K562 (cell line): ENCODE results near the gene GFI1B. TPM values are rescaled to one million over a fixed set of nuclear protein-coding genes. Genes with fewer than 3 reads are reported as not detected.

ENCODE experiments used
- ATF1 ChIP-seq, 2 experiments: fragments of 450-650 bp in 1 of 2; IDR thresholded peaks; 2 replicates each; pipeline ENCODE4 v1.6.1; 2016; ENCODE audit warnings: missing compliant biosample characterization in 1 of 2, missing genetic modification characterization in 1 of 2
- CXXC5 ChIP-seq: fragments of 250-450 bp; sonication (Bioruptor Pico); IDR thresholded peaks from 2 replicates; pipeline ENCODE4 v1.8.0; 2022; ENCODE audit warnings: inconsistent platforms, mild to moderate bottlenecking, moderate library complexity
- ESRRA ChIP-seq: fragments of 450-650 bp; IDR thresholded peaks from 2 replicates; pipeline ENCODE4 v1.6.1; 2014; ENCODE audit warnings: low read depth, mild to moderate bottlenecking, moderate library complexity, borderline replicate concordance
- FOSL1 ChIP-seq: fragments of 200-800 bp; sonication (Bioruptor generic); conservative IDR thresholded peaks from 2 replicates; pipeline ENCODE4 v1.6.1; 2016; ENCODE audit warnings: missing genetic modification characterization, missing compliant biosample characterization
- FOXP1 ChIP-seq: sonication (generic); formaldehyde crosslinking; IDR thresholded peaks from 2 replicates; pipeline ENCODE4 v1.8.0; 2022; ENCODE audit warnings: mild to moderate bottlenecking, missing genetic modification reagents
- GABPA ChIP-seq: fragments of 200-800 bp; sonication (Bioruptor generic); conservative IDR thresholded peaks from 2 replicates; pipeline ENCODE4 v1.6.1; 2016; ENCODE audit warnings: low read depth, missing genetic modification characterization, missing compliant biosample characterization
- GTF2F1 ChIP-seq: IDR thresholded peaks from 2 replicates; pipeline ENCODE4 v1.6.1; 2011; ENCODE audit warnings: low read depth, low read length, improper control_type of control experiment
- HES1 ChIP-seq: fragments of 450-650 bp; IDR thresholded peaks from 2 replicates; pipeline ENCODE4 v1.6.1; 2016; ENCODE audit warnings: low read depth, mild to moderate bottlenecking, moderate library complexity
- HNRNPLL ChIP-seq: fragments of 200-400 bp; formaldehyde crosslinking; IDR thresholded peaks from 2 replicates; pipeline ENCODE4 v1.6.1; 2017; ENCODE audit warnings: low read length, low read depth, mild to moderate bottlenecking; ENCODE audit not compliant: poor library complexity, severe bottlenecking
- ID3 ChIP-seq, 2 experiments: fragments of 250-450 bp in 1 of 2; fragments of 450-650 bp in 1 of 2; sonication (Bioruptor Pico) in 1 of 2; IDR thresholded peaks; 2 replicates each; pipeline versions ENCODE4 v1.6.1 to v1.8.0; 2016 to 2021; ENCODE audit warnings: mild to moderate bottlenecking in 2 of 2, moderate library complexity in 2 of 2, missing compliant biosample characterization in 1 of 2, missing genetic modification characterization in 1 of 2
- KDM4B ChIP-seq, 2 experiments: fragments of 450-650 bp in 1 of 2; sonication (generic) in 1 of 2; IDR thresholded peaks; 2 replicates each; pipeline ENCODE4 v1.6.1; 2016 to 2017; ENCODE audit warnings: borderline replicate concordance in 2 of 2, antibody characterized with exemption in 1 of 2, low read depth in 1 of 2, mild to moderate bottlenecking in 1 of 2
- L3MBTL2 ChIP-seq: fragments of 450-650 bp; IDR thresholded peaks from 2 replicates; pipeline ENCODE4 v1.6.1; 2016; ENCODE audit warnings: mild to moderate bottlenecking, moderate library complexity
- MYBL2 ChIP-seq, 2 experiments: fragments of 450-650 bp in 1 of 2; sonication (generic) in 1 of 2; formaldehyde crosslinking in 1 of 2; IDR thresholded peaks; 2 replicates each; pipeline versions ENCODE4 v1.6.1 to v1.8.1; 2017 to 2022; ENCODE audit warnings: borderline replicate concordance in 1 of 2, inconsistent platforms in 1 of 2, low read depth in 1 of 2, mild to moderate bottlenecking in 1 of 2, missing genetic modification reagents in 1 of 2, moderate library complexity in 1 of 2
- NCOA2 ChIP-seq, 2 experiments: fragments of 450-650 bp; IDR thresholded peaks; 2 replicates each; pipeline ENCODE4 v1.6.1; 2018; ENCODE audit warnings: mild to moderate bottlenecking in 2 of 2, moderate library complexity in 1 of 2; ENCODE audit not compliant: partially characterized antibody in 2 of 2
- PHF20 ChIP-seq: fragments of 450-650 bp; IDR thresholded peaks from 2 replicates; pipeline ENCODE4 v1.6.1; 2018; ENCODE audit not compliant: partially characterized antibody
- PHF21A ChIP-seq: fragments of 450-650 bp; IDR thresholded peaks from 2 replicates; pipeline ENCODE4 v1.6.1; 2017; ENCODE audit warnings: low read depth, borderline replicate concordance
- POLR2AphosphoS5 ChIP-seq: IDR thresholded peaks from 2 replicates; pipeline ENCODE4 v1.6.1; 2011; ENCODE audit warnings: mild to moderate bottlenecking, low read depth, low read length, moderate library complexity; ENCODE audit not compliant: control insufficient read depth, insufficient read depth
- RUNX1 ChIP-seq: sonication (generic); IDR thresholded peaks from 2 replicates; pipeline ENCODE4 v1.6.1; 2016; ENCODE audit warnings: antibody characterized with exemption, low read depth
- SETDB1 ChIP-seq: IDR thresholded peaks from one replicate; pipeline ENCODE4 v1.6.1; 2012; ENCODE audit warnings: low read length, control low read depth, inconsistent platforms
- SNRNP70 ChIP-seq: fragments of 200-400 bp; formaldehyde crosslinking; optimal IDR thresholded peaks from 2 replicates; pipeline ENCODE3; 2017; ENCODE audit warnings: low read depth, low read length
- THAP7 ChIP-seq: fragments of 250-450 bp; sonication (Bioruptor Pico); IDR thresholded peaks from 2 replicates; pipeline ENCODE4 v1.5.0; 2021
- WHSC1 ChIP-seq: IDR thresholded peaks from one replicate; pipeline ENCODE4 v1.6.1; 2012; ENCODE audit warnings: low read length, control low read depth, inconsistent platforms
- XRCC5 ChIP-seq: fragments of 200-400 bp; formaldehyde crosslinking; IDR thresholded peaks from 2 replicates; pipeline ENCODE4 v1.6.1; 2017; ENCODE audit warnings: low read depth, mild to moderate bottlenecking, low read length
- ZC3H4 ChIP-seq: sonication (generic); formaldehyde crosslinking; IDR thresholded peaks from 2 replicates; pipeline ENCODE4 v1.9.0; 2021; ENCODE audit warnings: missing genetic modification reagents, borderline replicate concordance
- ZNF124 ChIP-seq: sonication (generic); formaldehyde crosslinking; IDR thresholded peaks from 2 replicates; pipeline ENCODE4 v1.8.1; 2022; ENCODE audit warnings: missing genetic modification reagents
- ZNF511 ChIP-seq: sonication (generic); formaldehyde crosslinking; IDR thresholded peaks from 2 replicates; pipeline ENCODE4 v1.8.0; 2022; ENCODE audit warnings: mild to moderate bottlenecking, missing genetic modification reagents
- polyA plus RNA-seq, 8 experiments: library from polyadenylated mRNA; depleted of rRNA in 4 of 8; stranded (reverse) in 5 of 8; unstranded in 3 of 8; fragments of >200 nt; fragmentation: Nextera tagmentation in 2 of 8; fragmentation: Illumina TruSeq in 1 of 8; extraction: Ambion mirVana in 2 of 8; extraction: Trizol in 1 of 8; gene quantifications; 2 replicates each; pipeline versions ENCODE4 v1.2.1 to v1.2.3, GENCODE V29; 2011 to 2014; ENCODE audit warnings: inconsistent platforms in 1 of 8, missing spikeins in 1 of 8
- total RNA-seq, 7 experiments: library from RNA; depleted of rRNA in 6 of 7; stranded (reverse); fragments of >200 nt in 6 of 7; fragmentation: Illumina TruSeq in 2 of 7; extraction: Trizol in 2 of 7; gene quantifications; 2 replicates each; pipeline versions ENCODE4 v1.2.1 to v1.2.3, GENCODE V29; 2011 to 2021; ENCODE audit warnings: low replicate concordance in 1 of 7

Gene GFI1B
- total and polyA plus RNA-seq, 9 of the 15 experiments (the other 6 are each of a cell fraction or from before 2014, with no cell fraction given): 8.0 to 75.7 (median 34.5) TPM

- TF ChIP-seq KDM4B (IDR thresholded peaks at IDR 0.05; ENCODE audit: borderline replicate concordance in 2 of 2, low read depth in 1 of 2) (no peak), HES1 (0 out of 2 replicates have a peak, but pooled peaks have one; percentile 13), SNRNP70 (no peak), CXXC5 (peak; percentile 83), PHF20 (peak; percentile 96), GABPA (tag) (peak; percentile 93), ATF1 (CRISPR knock-in tag; IDR thresholded peaks at IDR 0.05) (no peak), ATF1 (tag; IDR thresholded peaks at IDR 0.05) (peak; percentile 94), ZC3H4 (CRISPR knock-in tag) (no peak), PHF21A (peak; percentile 73; the same call in 1 of the 2 replicates), XRCC5 (peak; percentile 92; the same call in 1 of the 2 replicates), GTF2F1 (no peak), WHSC1 (no peak), MYBL2 (IDR thresholded peaks at IDR 0.05; ENCODE audit: low read depth) (peak; percentile 75), MYBL2 (CRISPR knock-in tag; IDR thresholded peaks at IDR 0.05; ENCODE audit: borderline replicate concordance) (no peak), FOXP1 (CRISPR knock-in tag) (no peak), SETDB1 (no peak), POLR2AphosphoS5 (peak; percentile 80), FOSL1 (tag) (no peak), THAP7 (CRISPR knock-in tag) (no peak; the same call in 1 of the 2 replicates), ID3 (CRISPR knock-in tag; IDR thresholded peaks at IDR 0.05) (no peak), ID3 (tag; IDR thresholded peaks at IDR 0.05) (peak; percentile 84), ESRRA (peak; percentile 52; the same call in 1 of the 2 replicates), HNRNPLL (peak; percentile 45), L3MBTL2 (peak; percentile 76), RUNX1 (no peak), ZNF511 (CRISPR knock-in tag) (peak; percentile 83), ZNF124 (CRISPR knock-in tag) (no peak), NCOA2 (IDR thresholded peaks at IDR 0.05; ENCODE audit: partially characterized antibody in 2 of 2) (no peak)
Measured at GRCh38 chr9:133030317-133031129, 52.0 kb downstream of the GFI1B start, which contains the start of gene GTF3C5 (continued).
